Aorta (tissue), 5 donors: ENCODE measurements around the gene TINCR. TPM values are rescaled to one million over a fixed set of nuclear protein-coding genes. Genes with fewer than 3 reads are reported as not detected.

ENCODE experiments used
- ATAC-seq: fragments of 200-7000 bp; cut with Tn5 transposase; one replicate; pipeline ENCODE4 v1.9.1; 2022; ENCODE audit warnings: moderate library complexity; ENCODE audit not compliant: low FRiP score
- DNase-seq, 2 donors: peaks; one replicate each; pipeline ENCODE4 v3.0.0-alpha.2; 2020
- H3K27ac ChIP-seq, 2 donors: one replicate each; pipeline ENCODE4 v1.5.1; 2013; ENCODE audit warnings: low read length in 2 of 2, mild to moderate bottlenecking in 2 of 2, moderate library complexity in 2 of 2, control low read depth in 1 of 2, inconsistent platforms in 1 of 2, low read depth in 1 of 2
- H3K27me3 ChIP-seq, 2 donors: one replicate each; pipeline ENCODE4 v1.6.1; 2013; ENCODE audit warnings: control low read depth in 1 of 2, low read length in 1 of 2, mild to moderate bottlenecking in 1 of 2, moderate library complexity in 1 of 2; ENCODE audit not compliant: insufficient read depth in 2 of 2, control insufficient read depth in 1 of 2
- H3K36me3 ChIP-seq, 2 donors: one replicate each; pipeline ENCODE4 v1.6.1; 2013; ENCODE audit warnings: control low read depth in 1 of 2, low read length in 1 of 2, mild to moderate bottlenecking in 1 of 2; ENCODE audit not compliant: insufficient read depth in 2 of 2, control insufficient read depth in 1 of 2
- H3K4me1 ChIP-seq, 2 donors: one replicate each; pipeline ENCODE4 v1.6.1; 2013; ENCODE audit warnings: low read length in 2 of 2, control low read depth in 1 of 2, mild to moderate bottlenecking in 1 of 2, moderate library complexity in 1 of 2; ENCODE audit not compliant: insufficient read depth in 2 of 2, control insufficient read depth in 1 of 2
- H3K4me3 ChIP-seq, 2 donors: one replicate each; pipeline ENCODE4 v1.5.1; 2013; ENCODE audit warnings: low read length in 2 of 2, control low read depth in 1 of 2, mild to moderate bottlenecking in 1 of 2
- H3K9me3 ChIP-seq: one replicate; pipeline ENCODE4 v1.6.1; 2013; ENCODE audit warnings: mild to moderate bottlenecking, low read length; ENCODE audit not compliant: control insufficient read depth
- WGBS, 2 donors: extraction: QIAGEN DNeasy Blood & Tissue Kit; methylation state at CpG; one replicate each; pipeline ENCODE4 v1.1.7; 2013; 5-methylcytosine and 5-hydroxymethylcytosine counted together
- intact Hi-C, 2 donors: fragments of 100-400 bp; cut with DNase I; formaldehyde crosslinking; loops; one replicate each; pipeline versions ENCODE4 v1.14.2 to v1.15.0; 2022
- polyA plus RNA-seq, 2 donors: library from polyadenylated mRNA; stranded (reverse); fragments of 200-250 nt; gene quantifications; one replicate each; pipeline ENCODE4 v1.2.3, GENCODE V29; 2013
- total RNA-seq, 2 donors: library from RNA; stranded (reverse); fragmentation: NEBNext Ultra II Directional; extraction: Animal tissue kit (Norgen Biotek cat#: 25700); gene quantifications; one replicate each; pipeline ENCODE4 v1.2.1, GENCODE V29; 2021
- donor health status: healthy with polysubstance abuse.
- donor health status: Bipolar disorder and iron deficiency.
- donor health status: DM: no; HTN: no; CAD: no.
- donor health status: DM: no; HTN: no; CAD: no.
- donor health status: DM: yes; HTN: yes; CAD: no.

The TINCR gene
- total and polyA plus RNA-seq, 4 donors, result 0.50 to 1.1 (median 1.0) TPM

DNA sequence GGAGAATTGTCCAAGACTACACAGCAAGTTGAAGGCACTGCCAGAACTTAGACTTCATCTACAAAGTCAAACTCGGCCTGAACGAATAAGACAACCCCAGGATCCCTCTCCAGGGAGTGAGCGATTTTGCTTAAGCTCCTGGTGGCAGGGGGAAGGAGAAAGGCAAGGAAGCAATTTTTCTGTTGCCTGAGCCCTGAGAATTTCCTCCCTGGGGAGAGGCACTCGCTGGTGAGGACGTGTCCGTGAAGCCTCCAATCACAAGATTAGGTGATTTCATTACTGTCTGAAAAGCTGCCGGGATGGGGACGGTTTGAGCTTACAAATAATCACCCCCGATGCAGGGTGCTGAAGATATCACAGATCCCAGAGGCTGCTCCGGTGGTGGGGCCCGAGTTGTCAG lies 45.6 kb downstream of the TINCR start:
- H3K4me3 ChIP-seq, result no peak overlapping the region
- 55 to 56% methylated on average over 11 of the region's 11 CpGs for WGBS, 2 donors
- no peaks in the 10 kb centered on the region for H3K36me3 ChIP-seq
- H3K27me3 ChIP-seq, result no peaks in the 10 kb centered on the region
- DNase-seq (no peak), ATAC-seq (no peak)
- intact Hi-C loops, result no loop called here
- H3K27ac ChIP-seq, result no peak overlapping the region
- H3K4me1 ChIP-seq, result no peaks in the 10 kb centered on the region
- peaks cover 2% of the 10 kb centered on the region for H3K9me3 ChIP-seq

GRCh38 chr19:5520501-5520900 lies 47.3 kb downstream of the TINCR start:
- no peaks in the 10 kb centered on the region for H3K27me3 ChIP-seq
- WGBS, 2 donors, result 92 to 93% methylated on average over 4 of the region's 4 CpGs
- DNase-seq (no peak), ATAC-seq (no peak)
- H3K36me3 ChIP-seq, result no peaks in the 10 kb centered on the region
- peaks cover 13% of the 10 kb centered on the region for H3K9me3 ChIP-seq
- intact Hi-C loops, result no loop called here
- no peak overlapping the region for H3K27ac ChIP-seq
- no peak overlapping the region for H3K4me3 ChIP-seq
- H3K4me1 ChIP-seq, result no peaks in the 10 kb centered on the region

DNA sequence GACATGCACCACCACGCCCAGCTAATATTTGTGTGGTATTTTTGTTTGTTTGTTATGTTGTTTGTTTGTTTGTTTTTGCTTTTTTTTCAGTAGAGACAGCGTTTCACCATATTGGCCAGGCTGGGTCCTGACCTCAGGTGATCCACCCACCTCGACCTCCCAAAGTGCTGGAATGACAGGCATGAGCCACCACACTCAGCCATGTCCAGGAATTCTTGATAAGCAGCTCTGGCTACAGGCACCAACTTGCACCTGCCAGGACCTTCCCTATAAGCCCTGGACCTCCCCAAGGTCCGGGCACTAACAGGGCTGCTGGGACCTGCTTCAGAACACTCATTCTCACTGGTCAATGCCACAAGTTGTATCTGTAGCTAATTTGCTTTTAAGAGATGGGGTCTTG lies 48.7 kb downstream of the TINCR start:
- Histone ChIP-seq H3K4me3 (no peak overlapping the region), H3K27ac (no peak overlapping the region), H3K36me3 (no peaks in the 10 kb centered on the region), H3K9me3 (peaks cover 15% of the 10 kb centered on the region), H3K27me3 (no peaks in the 10 kb centered on the region), H3K4me1 (no peaks in the 10 kb centered on the region)
- WGBS, 2 donors, result 58 to 59% methylated on average over 4 of the region's 4 CpGs
- DNase-seq (no peak), ATAC-seq (no peak)
- intact Hi-C loops, result no loop called here

DNA sequence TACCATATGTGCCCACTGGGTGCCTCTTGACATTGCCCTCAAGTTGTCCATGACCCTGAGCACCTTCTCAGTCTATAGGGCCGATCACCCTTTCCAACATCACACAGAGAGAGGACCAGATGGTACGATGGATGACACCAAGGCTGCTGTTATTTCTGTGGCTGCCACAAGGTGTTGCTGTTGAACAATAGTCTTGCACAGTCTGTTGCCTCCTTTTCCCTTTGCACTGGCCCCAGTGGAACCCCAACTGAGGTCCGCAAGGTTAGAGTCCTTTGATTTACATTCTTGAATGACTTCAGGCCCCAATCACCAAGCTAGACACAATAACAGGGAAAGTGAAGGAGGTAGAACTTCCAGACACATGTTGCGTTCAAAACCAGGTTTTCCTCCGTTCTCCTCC lies 52.0 kb downstream of the TINCR start:
- Histone ChIP-seq H3K36me3 (no peaks in the 10 kb centered on the region), H3K4me3 (no peak overlapping the region), H3K27ac (no peak overlapping the region), H3K4me1 (no peaks in the 10 kb centered on the region), H3K27me3 (no peaks in the 10 kb centered on the region), H3K9me3 (peaks cover 15% of the 10 kb centered on the region)
- no peak for DNase-seq
- intact Hi-C loops, result no loop called here
- ATAC-seq, result no peak
- 72% methylated on average over 5 of the region's 5 CpGs for WGBS, 2 donors

DNA sequence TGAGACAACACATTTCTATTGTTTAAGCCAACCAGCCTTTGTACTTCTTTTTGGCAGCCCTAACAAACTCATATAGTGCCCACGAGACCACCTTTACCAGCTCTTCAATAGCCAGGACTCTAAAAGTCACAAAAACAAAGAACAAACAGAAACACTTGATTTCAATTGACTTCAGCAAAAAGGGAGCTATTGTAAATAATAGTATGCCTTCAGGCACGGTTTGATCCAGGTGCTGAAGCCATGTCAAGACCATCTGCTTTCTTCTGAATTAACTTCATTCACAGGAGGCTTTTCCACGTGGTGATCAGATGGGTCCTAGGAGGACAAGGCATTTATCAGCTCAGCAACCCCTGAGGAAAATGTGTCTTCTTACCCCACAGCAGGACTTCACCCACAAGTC lies 53.8 kb downstream of the TINCR start:
- intact Hi-C loops, result no loop called here
- no peaks in the 10 kb centered on the region for H3K36me3 ChIP-seq

GRCh38 chr19:5512715-5513114 lies 55.0 kb downstream of the TINCR start:
- H3K9me3 ChIP-seq, result peaks cover 12% of the 10 kb centered on the region
- WGBS, 2 donors, result 74 to 78% methylated on average over 23 of the region's 23 CpGs

More for the DNA sequence above, 53.8 kb downstream of the TINCR start:
- no peaks in the 10 kb centered on the region for H3K27me3 ChIP-seq
- ATAC-seq, result no peak
- H3K9me3 ChIP-seq, result peaks cover 12% of the 10 kb centered on the region
- no peak for DNase-seq
- H3K4me3 ChIP-seq, result no peak overlapping the region
- H3K27ac ChIP-seq, result no peak overlapping the region
- H3K4me1 ChIP-seq, result no peaks in the 10 kb centered on the region
- 63 to 65% methylated on average over 3 of the region's 3 CpGs for WGBS, 2 donors

More at GRCh38 chr19:5512715-5513114, 55.0 kb downstream of the TINCR start:
- no peaks in the 10 kb centered on the region for H3K27me3 ChIP-seq
- intact Hi-C loops, result no loop called here
- no peaks in the 10 kb centered on the region for H3K4me1 ChIP-seq
- ATAC-seq (no peak), DNase-seq (no peak)
- no peak overlapping the region for H3K27ac ChIP-seq
- H3K4me3 ChIP-seq, result no peak overlapping the region
- no peaks in the 10 kb centered on the region for H3K36me3 ChIP-seq

Other genes starting within 250 kb of the TINCR start
- 100 to 1,000 TPM; 113 to 220 TPM for gene PTPRS, start 227.1 kb downstream of the TINCR start, total RNA-seq
- gene PTPRS, start 227.1 kb downstream of the TINCR start, polyA plus RNA-seq, result 10 to 100 TPM in 1 of 2 donors, 1 to 10 TPM in 1; 3.4 to 36.7 TPM
- not detected for gene ZNRF4, start 112.5 kb downstream of the TINCR start, total RNA-seq
- not detected for gene ZNRF4, start 112.5 kb downstream of the TINCR start, polyA plus RNA-seq
- gene SAFB2, start 54.8 kb upstream of the TINCR start, total RNA-seq, result 100 to 1,000 TPM in 1 of 2 donors, 10 to 100 TPM in 1; 67.1 to 113 TPM
- gene SAFB2, start 54.8 kb upstream of the TINCR start, polyA plus RNA-seq, result 10 to 100 TPM; 26.7 to 82.2 TPM
- gene SAFB, start 55.1 kb upstream of the TINCR start, total RNA-seq, result 100 to 1,000 TPM in 1 of 2 donors, 10 to 100 TPM in 1; 79.3 to 100 TPM
- 10 to 100 TPM; 32.7 to 72.4 TPM for gene SAFB, start 55.1 kb upstream of the TINCR start, polyA plus RNA-seq
- 10 to 100 TPM; 35.4 to 39.0 TPM for gene MICOS13, start 112.6 kb upstream of the TINCR start, total RNA-seq
- 100 to 1,000 TPM; 100 to 103 TPM for gene MICOS13, start 112.6 kb upstream of the TINCR start, polyA plus RNA-seq
- gene HSD11B1L, start 113.1 kb upstream of the TINCR start, total RNA-seq, result 1 to 10 TPM; 3.9 to 5.7 TPM
- 10 to 100 TPM in 1 of 2 donors, 1 to 10 TPM in 1; 8.5 to 12.0 TPM for gene HSD11B1L, start 113.1 kb upstream of the TINCR start, polyA plus RNA-seq
- 100 to 1,000 TPM; 521 to 587 TPM for gene RPL36, start 122.3 kb upstream of the TINCR start, total RNA-seq
- 1,000 to 10,000 TPM in 1 of 2 donors, 100 to 1,000 TPM in 1; 977 to 1,438 TPM for gene RPL36, start 122.3 kb upstream of the TINCR start, polyA plus RNA-seq
- gene LONP1, start 152.2 kb upstream of the TINCR start, total RNA-seq, result 10 to 100 TPM; 40.3 to 46.4 TPM
- 10 to 100 TPM; 20.4 to 64.6 TPM for gene LONP1, start 152.2 kb upstream of the TINCR start, polyA plus RNA-seq
- not detected for gene CATSPERD, start 152.7 kb upstream of the TINCR start, total RNA-seq
- gene CATSPERD, start 152.7 kb upstream of the TINCR start, polyA plus RNA-seq, result not detected
- 1 to 10 TPM in 1 of 2 donors, under 1 TPM in 1; 0.81 to 1.4 TPM for gene PRR22, start 216.8 kb upstream of the TINCR start, total RNA-seq
- 1 to 10 TPM in 1 of 2 donors, under 1 TPM in 1; 0.38 to 5.2 TPM for gene PRR22, start 216.8 kb upstream of the TINCR start, polyA plus RNA-seq
- gene DUS3L, start 223.2 kb upstream of the TINCR start, total RNA-seq, result 10 to 100 TPM; 25.6 to 27.6 TPM
- gene DUS3L, start 223.2 kb upstream of the TINCR start, polyA plus RNA-seq, result 10 to 100 TPM in 1 of 2 donors, 1 to 10 TPM in 1; 5.1 to 34.5 TPM
- gene NRTN, start 237.1 kb upstream of the TINCR start, total RNA-seq, result not detected
- 1 to 10 TPM in 1 of 2 donors, not detected in 1; 1.1 TPM for gene NRTN, start 237.1 kb upstream of the TINCR start, polyA plus RNA-seq